SKM-1 treated with dmso at 0.1 percent for 144 hours (cell line): Measurements from ENCODE around the gene ACER3.
A peak's percentile ranks its signal among the peaks of the same experiment; 100 is the strongest.
"Not testable (repeated sequence)": the region's sequence is repeated elsewhere in the genome, so short reads cannot be mapped to it uniquely, and the experiment has no call there.

Experiments used
- DNase-seq: peaks from one replicate; lab custom pipeline; 2025; ENCODE audit not compliant: unreplicated experiment; lab: John Stamatoyannopoulos, UW

The ACER3 gene

DNA sequence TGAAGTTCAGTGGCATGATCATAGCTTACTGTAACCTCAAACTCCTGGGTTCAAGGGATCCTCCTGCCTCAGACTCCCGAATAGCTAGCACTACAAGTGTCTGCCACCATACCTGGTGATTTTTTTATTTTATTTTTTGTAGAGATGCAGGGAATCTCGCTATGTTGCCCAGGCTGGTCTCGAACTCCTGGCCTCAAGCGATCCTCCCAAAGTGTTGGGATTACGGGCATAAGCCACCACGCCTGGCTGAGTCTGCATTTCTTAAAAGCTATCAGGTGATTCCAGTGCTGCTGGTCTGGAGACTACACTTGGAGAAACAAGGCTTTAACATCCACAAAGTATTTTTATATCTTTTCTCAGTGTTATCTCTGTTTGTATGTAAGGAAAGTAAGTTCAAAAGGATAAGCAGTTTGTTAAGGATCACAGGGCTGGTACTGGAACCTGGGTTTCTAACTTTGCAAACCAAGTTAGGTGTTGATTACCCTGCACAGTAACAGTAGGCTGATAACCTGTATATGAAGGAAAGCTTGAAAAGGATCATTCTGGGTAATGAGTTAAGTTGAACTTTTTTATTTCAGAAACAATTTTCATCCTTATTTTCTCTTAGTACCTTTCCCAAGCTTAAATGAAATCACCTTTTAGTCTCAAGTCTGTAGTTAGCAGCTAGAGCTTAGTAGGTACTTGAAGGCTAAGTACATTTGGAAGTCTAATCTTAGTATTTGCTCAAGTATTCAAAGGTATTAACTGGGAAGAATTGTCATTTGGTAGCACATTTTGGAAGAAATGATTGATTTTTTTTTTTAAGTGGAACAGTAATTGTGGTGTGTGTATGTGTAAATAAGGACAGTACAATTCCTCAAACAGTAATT lies 12.5 kb downstream of the ACER3 start:
- no peak for DNase-seq

DNA sequence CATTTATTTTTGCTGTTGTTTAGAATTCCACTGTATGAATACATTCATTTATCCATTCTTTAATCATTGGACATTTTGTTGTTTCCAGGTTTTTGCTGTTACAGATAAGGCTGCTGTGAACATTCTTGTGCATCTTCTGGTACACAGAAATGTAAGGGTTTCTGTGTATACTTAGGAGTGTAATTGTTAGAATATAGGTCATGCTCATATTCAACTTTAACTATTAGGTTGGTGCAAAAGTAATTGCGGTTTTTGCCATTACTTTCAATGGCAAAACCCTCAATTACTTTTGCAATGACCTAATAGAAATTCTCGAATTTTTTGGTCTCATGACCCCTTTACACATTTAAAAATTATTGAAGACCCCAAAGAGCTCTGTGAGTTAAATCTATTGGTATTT lies 17.3 kb downstream of the ACER3 start:
- DNase-seq, result no peak

DNA sequence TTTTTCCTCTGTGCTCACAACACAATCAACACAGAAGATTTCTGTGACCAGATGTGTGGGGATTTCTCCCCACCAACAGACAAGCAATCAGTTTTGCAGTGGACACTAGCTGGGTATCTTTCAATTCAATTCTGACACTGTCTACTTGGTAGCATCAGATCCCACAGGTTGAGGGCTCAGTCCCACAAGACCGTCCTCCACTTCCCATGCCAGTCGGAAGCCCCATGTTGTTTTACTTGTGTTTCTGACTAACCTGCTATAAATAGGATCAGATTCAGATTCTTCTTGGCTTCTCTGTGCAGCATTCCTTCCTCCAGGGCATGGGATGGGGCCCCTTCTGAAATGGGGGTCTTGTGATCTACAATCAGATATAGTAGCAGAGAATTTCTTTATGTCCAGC lies 19.6 kb downstream of the ACER3 start:
- no peak for DNase-seq

DNA sequence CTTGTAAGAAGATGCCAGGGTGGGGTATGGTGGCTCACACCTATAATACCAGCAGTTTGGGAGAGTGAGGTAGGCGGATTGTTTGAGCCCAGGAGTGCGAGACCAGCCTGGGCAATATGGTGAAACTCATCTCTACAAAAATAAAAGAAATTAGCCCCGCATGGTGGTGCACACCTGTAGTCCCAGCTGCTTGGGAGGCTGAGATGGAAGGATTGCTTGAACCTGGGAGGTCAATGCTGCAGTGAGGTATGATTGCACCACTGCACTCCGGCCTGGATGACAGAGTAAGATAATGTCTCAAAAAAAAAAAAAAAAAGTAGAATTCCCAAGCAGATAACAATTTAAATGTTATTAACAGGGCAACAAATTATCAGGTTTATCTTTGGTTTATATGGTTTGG lies 20.2 kb downstream of the ACER3 start:
- DNase-seq, result no peak

DNA sequence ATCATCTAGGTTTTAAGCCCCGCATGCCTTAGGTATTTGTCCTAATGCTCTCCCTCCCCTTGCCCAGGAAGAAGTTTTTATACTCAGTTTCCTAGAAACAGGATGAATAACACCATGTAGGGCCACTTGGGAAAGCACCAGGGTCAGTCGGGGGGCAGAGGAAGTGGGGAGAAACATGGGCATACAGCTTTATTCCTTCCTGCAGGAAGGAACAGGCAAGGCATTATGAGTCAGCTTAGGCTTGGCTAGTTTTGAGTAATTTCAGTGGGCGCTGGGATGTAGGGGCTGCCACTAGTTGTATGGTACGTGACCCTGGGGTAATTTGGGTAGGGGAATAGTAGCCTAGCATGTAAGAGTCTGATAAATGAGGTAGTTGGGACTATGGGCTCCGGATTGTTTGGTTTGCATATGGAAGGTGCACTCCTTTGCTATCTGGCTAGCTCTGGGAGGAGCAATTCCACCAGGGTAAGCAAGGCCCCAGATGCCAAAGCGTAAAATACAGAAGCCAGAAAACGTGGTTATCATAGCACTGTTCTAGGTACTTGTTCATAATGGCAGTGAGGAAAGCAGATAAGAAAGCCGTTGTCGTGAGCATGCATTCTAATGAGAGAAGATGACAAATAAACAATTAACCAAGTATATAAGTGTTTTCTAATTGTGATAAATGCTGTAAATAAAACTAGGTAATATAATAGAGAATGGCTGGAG lies 24.8 kb downstream of the ACER3 start:
- DNase-seq, result no peak

DNA sequence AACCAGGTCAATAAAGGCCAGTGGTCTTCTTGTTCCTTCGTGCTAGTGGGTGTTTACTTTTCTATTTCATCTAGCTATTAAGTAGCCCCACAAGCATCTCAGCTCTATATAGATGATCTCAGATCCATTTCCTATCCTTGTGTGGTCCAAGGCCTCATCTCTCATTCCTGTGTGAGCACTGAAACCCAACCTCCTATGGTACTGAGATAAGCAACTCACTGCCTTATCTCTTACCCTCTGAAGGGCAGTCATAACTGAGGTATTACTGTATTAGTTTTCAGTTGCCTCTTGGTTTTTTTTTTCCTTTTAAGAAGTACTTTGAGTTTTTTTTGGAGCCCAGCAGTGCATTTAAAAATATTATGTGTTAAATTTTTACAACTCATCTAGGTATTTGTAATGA lies 28.3 kb downstream of the ACER3 start:
- DNase-seq, result no peak

DNA sequence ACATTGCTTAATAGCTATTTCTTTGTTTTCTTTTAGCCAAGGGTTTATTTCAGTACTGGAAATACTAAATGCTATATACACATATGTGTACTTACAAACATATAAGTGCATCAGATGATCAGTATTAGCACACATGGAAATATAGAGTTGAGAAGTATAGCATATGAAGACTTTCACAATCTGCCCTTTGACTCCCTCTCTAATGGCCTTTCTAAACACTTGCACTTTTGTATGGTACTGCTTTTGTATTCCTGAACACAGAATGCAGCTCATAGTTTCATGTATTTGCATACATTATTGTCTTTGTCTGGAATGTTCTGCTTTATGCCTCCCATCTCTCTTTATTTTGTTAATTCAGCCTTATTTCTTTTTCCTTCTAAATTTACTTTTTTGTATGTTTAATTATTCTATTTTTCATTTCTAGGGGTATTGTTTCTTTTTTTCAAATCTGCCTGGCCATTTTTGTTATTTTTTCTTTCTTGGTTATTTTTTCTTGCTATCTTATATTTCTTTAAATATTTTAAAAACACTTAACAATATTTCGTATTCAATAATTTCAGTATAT lies 28.8 kb downstream of the ACER3 start:
- DNase-seq, result no peak

DNA sequence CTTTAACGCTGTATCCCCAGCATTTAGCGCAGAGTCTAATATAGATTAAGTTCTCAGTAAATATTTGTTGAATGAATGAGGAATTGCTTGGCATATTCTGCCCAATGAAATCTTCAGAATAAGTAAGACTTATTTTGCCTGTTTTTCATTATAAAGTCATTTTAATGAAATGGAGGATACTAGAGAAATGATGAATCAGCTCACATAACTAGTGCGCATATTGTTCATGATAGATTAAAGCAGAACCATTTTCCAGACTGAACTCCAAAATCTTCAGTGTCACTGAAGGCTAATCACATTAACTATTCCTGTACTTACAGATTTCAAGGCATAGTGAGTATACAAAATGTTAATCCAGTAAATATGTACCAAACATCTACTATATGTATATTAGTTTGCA lies 29.6 kb downstream of the ACER3 start:
- no peak for DNase-seq

DNA sequence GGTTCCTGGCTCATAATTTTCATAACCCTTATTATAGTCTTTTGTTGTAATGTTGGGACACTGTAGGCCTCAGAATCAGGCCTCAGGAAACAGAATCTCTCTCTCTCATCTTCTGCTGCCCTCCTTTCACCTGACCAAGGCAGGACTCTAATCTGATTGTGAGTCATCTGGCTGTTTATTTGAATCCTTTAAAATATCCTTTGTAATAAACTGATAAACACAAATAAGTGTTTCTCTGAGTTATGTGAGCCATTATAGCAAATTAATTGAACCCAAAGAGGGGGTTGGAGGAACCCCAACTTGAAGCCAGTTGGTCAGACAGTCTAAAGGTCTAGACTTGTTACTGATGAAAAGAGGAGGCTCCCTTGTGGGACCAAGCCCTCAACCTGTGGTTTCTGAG lies 30.6 kb downstream of the ACER3 start:
- DNase-seq, result no peak

DNA sequence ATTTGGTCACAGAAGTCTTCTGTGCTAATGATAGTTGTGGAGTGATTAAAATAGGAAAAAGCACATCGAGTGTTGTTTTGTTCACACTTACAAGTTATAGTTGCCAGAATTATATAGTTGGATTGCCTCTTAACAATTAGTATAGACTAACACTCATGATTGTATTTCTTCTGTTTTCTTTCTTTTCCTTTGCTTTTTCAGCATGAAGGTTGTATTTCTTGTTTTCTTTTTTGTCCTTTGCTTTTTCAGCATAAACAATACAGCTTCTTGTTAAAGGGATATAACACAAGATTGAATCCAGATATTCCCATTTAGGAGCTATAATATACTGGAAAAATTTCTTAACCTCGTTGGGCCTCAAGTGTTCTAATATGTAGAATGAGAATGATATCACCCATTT lies 31.1 kb downstream of the ACER3 start:
- DNase-seq, result no peak

DNA sequence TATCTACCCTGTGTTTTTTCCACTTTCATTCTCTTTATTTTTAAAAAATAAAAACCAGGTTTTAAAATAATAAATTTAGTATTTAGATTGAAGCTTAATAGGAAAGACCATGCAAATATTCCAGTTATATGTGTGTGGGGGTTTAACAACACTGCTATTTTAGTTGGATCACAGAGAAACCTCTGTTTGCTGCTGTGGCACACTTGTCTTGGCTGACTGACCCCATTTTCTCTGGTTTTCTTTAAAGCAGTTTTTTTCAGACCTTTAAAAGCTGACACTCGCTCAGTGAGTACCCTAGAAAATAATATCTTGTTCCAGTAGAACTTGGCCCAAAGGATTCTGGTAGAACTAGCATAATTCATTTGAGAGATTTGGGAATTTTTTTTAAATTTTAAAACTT lies 31.6 kb downstream of the ACER3 start:
- DNase-seq, result no peak

DNA sequence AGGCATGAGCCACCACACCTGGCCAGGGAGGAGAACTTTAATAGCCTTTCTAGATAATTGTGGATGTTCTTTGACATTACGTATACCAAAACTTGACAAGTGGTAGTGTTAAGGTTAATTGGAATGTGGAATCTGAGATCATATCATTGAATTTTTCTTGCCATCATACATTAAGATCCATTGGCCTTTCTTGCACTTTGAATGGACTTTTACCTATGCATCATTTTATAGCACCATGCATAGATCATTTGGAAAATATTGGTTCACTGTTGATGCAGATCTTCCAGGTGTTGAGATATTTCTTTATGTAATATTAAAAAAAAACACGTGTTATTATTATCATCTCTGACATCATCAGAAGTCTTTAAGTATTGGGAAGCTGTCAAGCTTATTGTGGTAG lies 36.5 kb downstream of the ACER3 start:
- DNase-seq, result no peak

DNA sequence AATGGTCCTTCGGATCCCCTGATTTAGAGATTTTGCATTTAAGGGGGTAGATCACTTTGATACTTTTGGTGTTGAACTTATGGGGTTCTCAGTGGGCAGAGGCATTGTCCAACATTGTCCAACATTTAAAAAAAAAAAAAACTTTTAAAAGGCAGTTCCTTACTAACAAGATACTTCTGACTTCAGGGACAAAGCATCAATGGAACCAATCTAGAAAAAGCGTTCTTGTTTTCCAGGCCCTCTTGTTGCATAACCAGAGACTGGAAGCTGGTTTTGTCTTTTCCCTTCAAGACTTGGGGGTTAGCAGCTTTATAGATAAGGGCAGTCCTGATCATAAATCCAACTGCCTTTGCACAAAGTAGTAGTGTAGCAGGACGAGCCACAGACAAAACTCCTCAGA lies 40.4 kb downstream of the ACER3 start:
- no peak for DNase-seq

DNA sequence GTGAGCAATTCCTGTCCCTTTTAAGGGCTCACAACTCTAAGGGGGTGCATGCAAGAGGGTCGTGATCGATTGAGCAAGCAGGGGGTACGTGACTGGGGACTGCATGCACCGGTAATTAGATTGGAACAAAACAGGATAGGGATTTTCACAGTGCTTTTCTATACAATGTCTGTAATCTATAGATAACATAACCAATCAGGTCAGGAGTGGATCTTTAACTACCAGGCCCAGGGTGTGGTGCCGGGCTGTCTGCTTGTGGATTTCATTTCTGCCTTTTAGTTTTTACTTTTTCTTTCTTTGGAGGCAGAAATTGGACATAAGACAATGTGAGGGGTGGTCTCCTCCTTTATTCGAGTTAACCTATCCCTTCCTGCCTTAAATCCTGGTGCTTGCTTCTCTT lies 40.9 kb downstream of the ACER3 start:
- DNase-seq, result not testable (repeated sequence)

DNA sequence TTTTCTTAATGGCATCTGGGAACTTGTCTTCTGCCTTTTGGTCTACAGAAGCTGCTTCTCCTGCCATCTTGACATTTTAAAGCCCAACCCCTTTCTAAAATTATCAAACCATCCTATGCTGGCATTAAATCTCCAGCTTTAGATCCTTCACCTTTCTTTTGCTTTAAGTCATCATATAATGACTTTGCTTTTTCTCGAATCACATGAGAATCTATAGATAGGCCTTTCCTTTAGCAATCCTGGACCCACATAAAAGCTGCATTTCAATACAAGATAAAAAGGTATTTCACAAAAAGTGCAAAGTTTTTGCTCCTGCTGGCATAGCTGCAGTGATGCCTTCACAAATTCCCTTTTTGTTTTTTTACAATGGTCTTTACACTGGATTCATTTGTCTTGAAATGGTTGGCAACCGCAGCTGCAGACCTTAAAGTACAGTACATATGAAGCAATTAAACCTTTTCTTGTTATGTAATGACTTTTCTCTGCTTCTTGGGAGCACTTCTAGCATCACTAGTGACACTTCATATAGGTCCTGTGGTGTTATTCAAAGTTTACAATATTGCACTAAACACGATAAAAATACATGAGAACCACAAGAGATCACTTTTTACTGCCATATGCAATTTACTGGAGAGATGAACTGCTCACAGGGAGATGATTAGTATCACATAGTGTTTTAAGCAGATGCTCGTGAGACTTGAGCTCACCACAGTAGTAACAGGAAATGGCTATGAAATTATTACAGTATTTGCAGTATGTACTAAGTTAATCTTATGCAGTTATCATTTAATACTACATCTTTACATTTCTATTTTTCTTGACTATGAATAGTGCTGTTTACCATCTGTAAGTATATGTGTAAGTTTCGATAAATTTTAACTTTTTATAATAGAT lies 41.6 kb downstream of the ACER3 start:
- DNase-seq, result no peak

DNA sequence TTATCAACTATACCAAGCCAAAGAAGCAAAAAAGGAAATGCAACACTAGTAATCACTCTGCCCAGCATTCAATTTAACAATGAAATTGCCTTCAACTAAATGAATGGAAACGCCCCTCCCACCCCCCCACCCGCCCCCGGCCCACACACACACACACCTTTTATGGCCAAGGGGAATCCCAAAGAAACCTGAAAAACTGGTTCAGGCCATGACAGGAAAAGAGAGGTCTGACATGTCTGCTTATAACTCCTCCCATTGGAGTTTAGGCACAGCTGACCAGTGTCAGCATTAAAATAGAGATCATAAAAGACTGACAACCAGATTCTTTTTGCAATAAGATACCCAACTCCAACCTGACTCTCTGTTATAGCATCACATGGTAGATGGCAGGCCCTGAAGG lies 42.6 kb downstream of the ACER3 start:
- DNase-seq, result no peak

DNA sequence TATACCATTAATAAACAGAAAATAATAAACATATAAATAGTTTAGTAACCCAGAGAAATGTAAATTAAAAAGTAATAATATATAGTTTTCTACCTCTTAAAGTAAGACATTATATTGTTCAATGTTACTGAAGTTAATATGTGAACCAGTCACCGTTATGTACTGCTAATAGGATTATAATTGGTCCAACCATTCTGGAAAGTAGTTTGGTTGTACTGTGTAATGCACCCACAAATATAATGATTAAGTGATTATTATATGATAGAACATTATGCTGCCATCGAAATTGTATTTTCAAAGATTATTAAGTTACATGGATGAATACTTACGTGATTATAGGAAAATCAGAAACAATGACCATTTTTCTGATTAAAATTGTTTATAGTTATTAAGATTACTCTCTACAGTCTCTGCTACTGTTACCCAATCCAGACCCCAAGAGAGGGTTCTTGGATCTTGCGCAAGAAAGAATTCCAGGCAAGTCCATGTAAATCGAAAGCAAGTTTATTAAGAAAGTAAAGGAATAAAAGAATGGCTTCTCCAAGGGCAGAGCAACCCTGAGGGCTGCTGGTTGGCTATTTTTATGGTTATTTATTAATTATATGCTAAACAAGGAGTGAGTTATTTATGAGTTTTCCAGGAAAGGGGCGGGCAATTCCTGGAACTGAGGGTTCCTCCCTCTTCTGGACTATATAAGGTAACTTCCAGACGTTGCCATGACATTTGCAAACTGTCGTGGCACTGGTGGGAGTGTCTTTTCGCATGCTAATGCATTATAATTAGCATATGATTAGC lies 50.1 kb downstream of the ACER3 start:
- no peak for DNase-seq

DNA sequence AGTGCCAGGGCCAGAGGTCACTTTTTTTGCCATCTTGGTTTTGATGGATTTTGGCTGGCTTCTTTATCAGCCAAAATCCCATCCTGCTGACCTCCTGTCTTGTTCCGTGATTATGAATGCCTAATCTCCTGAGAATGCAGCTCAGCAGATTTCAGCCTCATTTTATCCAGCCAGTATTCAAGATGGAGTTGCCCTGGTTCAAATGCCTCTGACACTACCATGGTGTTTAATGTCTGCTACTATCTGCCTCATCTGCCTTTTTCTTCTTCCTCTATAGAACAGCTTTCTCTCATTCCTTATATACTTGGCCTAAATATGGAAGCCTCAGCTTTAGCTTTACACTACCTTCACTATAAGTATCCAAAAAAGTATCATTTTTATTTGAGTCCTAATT lies 50.7 kb downstream of the ACER3 start:
- no peak for DNase-seq

DNA sequence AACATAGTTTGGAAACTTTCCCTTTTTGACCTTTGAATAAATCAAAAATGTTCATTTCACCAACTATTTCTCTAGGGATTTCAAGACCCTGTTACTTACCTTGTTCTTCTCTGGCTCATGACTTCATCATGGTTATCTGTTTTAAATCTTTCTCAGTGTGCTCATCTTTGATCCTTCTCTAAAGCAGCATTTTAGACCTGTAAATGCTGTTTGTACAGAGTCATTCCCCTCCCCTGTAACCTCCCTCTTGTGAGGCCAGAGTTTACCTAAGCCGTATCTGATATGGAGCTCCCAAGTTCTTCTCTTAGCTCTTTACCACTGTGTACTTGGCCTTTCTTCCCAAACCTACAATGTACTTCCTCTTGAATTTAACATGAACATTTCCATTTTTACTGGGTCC lies 56.0 kb downstream of the ACER3 start:
- no peak for DNase-seq

DNA sequence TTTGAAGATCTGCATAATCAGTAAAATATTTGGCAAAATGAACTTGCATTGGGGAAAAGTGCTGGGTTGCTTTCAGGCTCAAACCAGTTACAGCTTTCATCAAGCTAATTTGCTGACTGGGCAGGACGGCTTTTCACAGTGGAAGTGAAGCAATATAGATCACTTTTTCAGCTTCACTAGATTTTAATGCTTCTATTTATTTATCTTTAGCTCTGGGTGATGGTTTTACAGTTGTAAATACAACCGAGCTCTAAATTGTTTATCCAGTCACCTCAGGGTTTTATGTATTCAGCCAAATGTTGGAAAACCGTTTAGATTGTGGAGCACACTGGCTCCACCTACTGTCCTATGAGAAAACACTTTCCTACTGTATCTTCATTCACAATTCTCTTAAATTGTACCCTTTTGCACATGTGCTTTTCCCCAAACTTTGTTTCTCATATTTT lies 58.2 kb downstream of the ACER3 start:
- DNase-seq, result peak; percentile 67
